HCT116 (cell line): ENCODE data around the gene TOM1L1. TPM values are rescaled to one million over a fixed set of nuclear protein-coding genes. Genes with fewer than 3 reads are reported as not detected.

ENCODE experiments used
- ATAC-seq: fragments of 200-7000 bp; cut with Tn5 transposase; 2 replicates; pipeline ENCODE4 v1.9.1; 2020; ENCODE audit warnings: mild to moderate bottlenecking, moderate library complexity
- BruUV-seq: library from RNA; stranded (reverse); fragments of 400-500 nt; replicated peaks from 2 replicates; lab custom pipeline; 2021; lab: Mats Ljungman, UMichigan
- CTCF ChIA-PET: fragments of 300-600 bp; sonication (Branson Sonifier 250); formaldehyde crosslinking; loops from one replicate; lab custom pipeline; 2021; ENCODE audit warnings: antibody characterized with exemption; lab: Charles Lee
- POLR2A ChIA-PET: fragments of 300-600, 350-600 bp; sonication (Branson Sonifier 250); formaldehyde crosslinking; loops from one replicate; lab custom pipeline; 2021; ENCODE audit warnings: antibody characterized with exemption; lab: Charles Lee
- RAD21 ChIA-PET, 2 experiments: fragments of 300-600 bp; sonication (Branson Sonifier 250); formaldehyde crosslinking; loops; one replicate each; lab custom pipeline; 2023; ENCODE audit warnings: low total read pairs in 2 of 2; ENCODE audit not compliant: uncharacterized antibody in 2 of 2, unreplicated experiment in 2 of 2, low non-redundant PET in 1 of 2; lab: Charles Lee
- DNase-seq: peaks from one replicate; pipeline ENCODE4 v3.0.0-alpha.2; 2010; ENCODE audit warnings: low read depth, low spot score
- H2AFZ ChIP-seq: fragments of 200-600 bp; shearing (Covaris generic), sonication (generic); 2 replicates; pipeline ENCODE4 v1.6.1; 2017; ENCODE audit warnings: low read depth, mixed run types, mixed read lengths, antibody characterized with exemption, low read length; ENCODE audit not compliant: poor library complexity, severe bottlenecking
- H3K27ac ChIP-seq: 2 replicates; pipeline ENCODE4 v1.5.1; 2012; ENCODE audit warnings: low read depth, low read length
- H3K27me3 ChIP-seq: fragments of 200-600 bp; sonication (generic); 2 replicates; pipeline ENCODE4 v1.6.1; 2016; ENCODE audit warnings: mixed run types, low read length, mixed read lengths; ENCODE audit not compliant: insufficient read depth
- H3K36me3 ChIP-seq, 2 experiments: fragments of 200-500 bp in 1 of 2; fragments of 200-600 bp in 1 of 2; sonication (Bioruptor generic) in 1 of 2; sonication (generic) in 1 of 2; 2 replicates each; pipeline versions ENCODE4 v1.5.1 to v1.6.1; 2014 to 2016; ENCODE audit warnings: low read length in 2 of 2, inconsistent platforms in 1 of 2, mixed read lengths in 1 of 2, mixed run types in 1 of 2; ENCODE audit not compliant: insufficient read depth in 2 of 2, control insufficient read depth in 1 of 2
- H3K4me1 ChIP-seq, 2 experiments: fragments of 200-600 bp in 1 of 2; sonication (generic) in 1 of 2; 2 replicates each; pipeline versions ENCODE4 v1.5.1 to v1.6.1; 2012 to 2017; ENCODE audit warnings: low read length in 2 of 2, inconsistent platforms in 1 of 2, mild to moderate bottlenecking in 1 of 2, mixed read lengths in 1 of 2, mixed run types in 1 of 2, moderate library complexity in 1 of 2; ENCODE audit not compliant: insufficient read depth in 2 of 2, control insufficient read depth in 1 of 2
- H3K4me2 ChIP-seq: fragments of 200-600 bp; sonication (generic); 2 replicates; pipeline ENCODE4 v1.6.1; 2017; ENCODE audit warnings: mixed run types, low read length, mixed read lengths
- H3K4me3 ChIP-seq, 2 experiments: fragments of 200-600 bp in 1 of 2; sonication (generic) in 1 of 2; replicated peaks in 1 of 2; 2 replicates each; pipeline ENCODE4 v1.5.1; 2011 to 2016; ENCODE audit warnings: low read length in 2 of 2, control low read depth in 1 of 2, low read depth in 1 of 2, mild to moderate bottlenecking in 1 of 2, mixed read lengths in 1 of 2, mixed run types in 1 of 2
- H3K79me2 ChIP-seq: fragments of 200-600 bp; sonication (generic); 2 replicates; pipeline ENCODE4 v1.6.1; 2017; ENCODE audit warnings: mild to moderate bottlenecking, mixed run types, low read length, moderate library complexity, mixed read lengths; ENCODE audit not compliant: insufficient read depth
- H3K9ac ChIP-seq: fragments of 200-600 bp; sonication (generic); 2 replicates; pipeline ENCODE4 v1.6.1; 2016; ENCODE audit warnings: low read length, mixed read lengths
- H3K9me2 ChIP-seq: fragments of 200-600 bp; sonication (generic), shearing (Covaris generic); 2 replicates; pipeline ENCODE4 v1.6.1; 2017; ENCODE audit warnings: mixed run types, mild to moderate bottlenecking, moderate library complexity; ENCODE audit not compliant: insufficient read depth
- H3K9me3 ChIP-seq, 2 experiments: fragments of 200-500 bp in 1 of 2; fragments of 200-600 bp in 1 of 2; sonication (Bioruptor generic) in 1 of 2; sonication (generic) in 1 of 2; 2 replicates each; pipeline ENCODE4 v1.6.1; 2014 to 2017; ENCODE audit warnings: low read length in 2 of 2, mixed read lengths in 2 of 2, inconsistent platforms in 1 of 2, low read depth in 1 of 2, mild to moderate bottlenecking in 1 of 2, mixed run types in 1 of 2, moderate library complexity in 1 of 2; ENCODE audit not compliant: control insufficient read depth in 1 of 2, insufficient read depth in 1 of 2
- H4K20me1 ChIP-seq: fragments of 200-600 bp; sonication (generic), shearing (Covaris generic); 2 replicates; pipeline ENCODE4 v1.6.1; 2017; ENCODE audit warnings: mixed run types, mild to moderate bottlenecking, moderate library complexity; ENCODE audit not compliant: insufficient read depth
- CEBPB ChIP-seq: IDR thresholded peaks from 2 replicates; pipeline ENCODE4 v1.6.1; 2012; ENCODE audit warnings: low read depth
- EGR1 ChIP-seq: IDR thresholded peaks from 2 replicates; pipeline ENCODE4 v1.6.1; 2012; ENCODE audit warnings: low read depth
- ELF1 ChIP-seq: IDR thresholded peaks from 2 replicates; pipeline ENCODE4 v1.6.1; 2012; ENCODE audit warnings: low read depth, borderline replicate concordance
- EZH2 ChIP-seq: fragments of 200-600 bp; sonication (generic); IDR thresholded peaks from 2 replicates; pipeline ENCODE4 v1.6.1; 2017; ENCODE audit warnings: antibody characterized with exemption, mixed run types
- EZH2phosphoT487 ChIP-seq: fragments of 200-600 bp; IDR thresholded peaks from 2 replicates; pipeline ENCODE4 v1.6.1; 2018; ENCODE audit warnings: antibody characterized with exemption, borderline replicate concordance
- FOSL1 ChIP-seq: IDR thresholded peaks from 2 replicates; pipeline ENCODE4 v1.6.1; 2012; ENCODE audit warnings: low read depth
- JUND ChIP-seq: IDR thresholded peaks from 2 replicates; pipeline ENCODE4 v1.6.1; 2012
- POLR2A ChIP-seq: IDR thresholded peaks from 2 replicates; pipeline ENCODE4 v1.7.0; 2011; ENCODE audit warnings: borderline replicate concordance; ENCODE audit not compliant: insufficient read depth, insufficient read length; ENCODE audit errors: extremely low read depth
- POLR2AphosphoS5 ChIP-seq: IDR thresholded peaks from 2 replicates; pipeline ENCODE4 v1.6.1; 2011; ENCODE audit warnings: mild to moderate bottlenecking, low read depth, low read length, moderate library complexity
- SIN3A ChIP-seq: IDR thresholded peaks from 2 replicates; pipeline ENCODE4 v1.6.1; 2012; ENCODE audit warnings: low read depth
- TCF7L2 ChIP-seq: IDR thresholded peaks from 2 replicates; pipeline ENCODE4 v1.7.0; 2011; ENCODE audit warnings: borderline replicate concordance, inconsistent platforms; ENCODE audit not compliant: insufficient read depth, insufficient read length; ENCODE audit errors: extremely low read depth
- YY1 ChIP-seq: IDR thresholded peaks from 2 replicates; pipeline ENCODE4 v1.6.1; 2011; ENCODE audit warnings: low read length, low read depth, moderate library complexity, mild to moderate bottlenecking; ENCODE audit not compliant: insufficient replicate concordance; ENCODE audit errors: extremely low read depth
- ZFX ChIP-seq: fragments of 450-650 bp; IDR thresholded peaks from 2 replicates; pipeline ENCODE4 v1.6.1; 2017
- ZNF274 ChIP-seq: fragments of 200-500 bp; sonication (Bioruptor generic); IDR thresholded peaks from 2 replicates; pipeline ENCODE4 v1.6.1; 2014; ENCODE audit warnings: mild to moderate bottlenecking, low read depth, low read length, inconsistent platforms
- intact Hi-C: fragments of 100-400 bp; cut with micrococcal nuclease; formaldehyde crosslinking; loops from 2 replicates; pipeline ENCODE4 v1.10.0; 2022
- total RNA-seq: library from RNA; stranded (reverse); gene quantifications from one replicate; pipeline ENCODE4 v1.2.1, GENCODE V29; 2021; ENCODE audit not compliant: unreplicated experiment
- TF ChIP-seq, protein P1 (sequence below): IDR thresholded peaks from 2 replicates; pipeline ENCODE4 v1.6.1; 2012; ENCODE audit warnings: low read depth
- TF ChIP-seq, protein P2 (sequence below), 3 experiments: fragments of 200-600 bp in 1 of 3; sonication (generic) in 1 of 3; IDR thresholded peaks in 2 of 3; conservative IDR thresholded peaks in 1 of 3; 2 replicates each; pipeline ENCODE4 v1.5.1; 2012 to 2017; ENCODE audit warnings: low read depth in 2 of 3, low read length in 2 of 3, antibody characterized with exemption in 1 of 3, borderline replicate concordance in 1 of 3, control low read depth in 1 of 3, mild to moderate bottlenecking in 1 of 3, mixed read lengths in 1 of 3, mixed run types in 1 of 3, moderate library complexity in 1 of 3; ENCODE audit not compliant: insufficient read depth in 1 of 3

Gene TOM1L1
- total RNA-seq, 1 experiment from 2014 or later: 70.8 TPM

DNA sequence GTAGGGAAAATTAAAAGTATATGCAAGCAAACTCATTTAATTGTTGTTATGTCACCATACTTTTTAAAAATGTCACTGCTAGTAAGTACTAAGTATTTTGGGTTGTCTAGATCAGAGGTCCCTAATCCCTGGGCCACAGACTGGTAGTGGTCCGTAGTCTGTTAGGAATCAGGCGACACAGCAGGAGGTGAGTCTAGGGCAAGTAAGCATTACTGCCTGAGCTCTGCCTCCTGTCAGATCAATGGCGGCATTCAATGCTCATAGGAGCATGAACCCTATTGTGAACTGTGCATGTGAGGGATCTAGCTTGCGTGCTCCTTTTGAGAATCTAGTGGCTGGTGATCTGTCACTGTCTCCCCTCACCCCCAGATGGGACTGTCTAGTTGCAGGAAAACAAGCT is 89.5 kb downstream of the TOM1L1 start:
- ChIA-PET POLR2A (no interaction called here), CTCF (interaction anchor here (1.0 to 5.4 kb wide), 3 partner anchors 13 to 524 kb away, joined by 3 to 70 read pairs (median 3); no protein-coding TSS in a partner anchor)
- no TSS peak for BruUV-seq

DNA sequence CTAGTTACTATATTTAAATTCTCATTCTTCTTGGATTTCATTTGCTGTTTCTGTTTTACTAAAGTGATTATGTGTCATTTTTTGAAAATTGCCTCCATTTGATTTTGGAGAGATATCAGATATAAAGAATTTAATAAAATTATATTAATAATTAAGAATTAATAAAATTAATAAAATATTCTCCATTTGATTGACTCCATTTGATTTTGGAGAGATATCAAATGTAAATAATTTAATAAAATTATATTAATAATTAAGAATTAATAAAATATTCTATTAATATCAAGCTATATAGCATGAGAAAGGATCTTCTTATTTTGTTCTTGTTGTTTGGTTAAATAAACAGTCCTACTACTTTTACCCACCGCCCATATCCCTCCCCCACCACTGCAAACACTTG is 90.9 kb downstream of the TOM1L1 start:
- no peaks in the 10 kb centered on the region for H3K4me1 ChIP-seq
- ATAC-seq: no peak
- H3K36me3 ChIP-seq: no peaks in the 10 kb centered on the region
- no TSS peak for BruUV-seq
- no peaks in the 10 kb centered on the region for H3K27me3 ChIP-seq
- intact Hi-C loops: no loop called here
- no peaks in the 10 kb centered on the region for H3K9me3 ChIP-seq
- H3K4me2 ChIP-seq: no peak overlapping the region
- no peak for DNase-seq
- no peaks in the 10 kb centered on the region for H3K79me2 ChIP-seq
- H3K9ac ChIP-seq: no peak overlapping the region
- no peak overlapping the region for H2AFZ ChIP-seq
- no peak overlapping the region for H3K4me3 ChIP-seq
- ChIA-PET RAD21 (interaction anchor here in 1 of 2 experiments (0.7 to 1.3 kb wide), 2 partner anchors 357 to 827 kb away, joined by 3 to 4 read pairs; no protein-coding TSS in a partner anchor), CTCF (interaction anchor here (0.9 to 5.4 kb wide), 9 partner anchors 12 to 523 kb away, joined by 3 to 70 read pairs (median 4); no protein-coding TSS in a partner anchor), POLR2A (no interaction called here)
- H4K20me1 ChIP-seq: no peaks in the 10 kb centered on the region
- H3K27ac ChIP-seq: no peak overlapping the region
- H3K9me2 ChIP-seq: no peaks in the 10 kb centered on the region
- TF ChIP-seq YY1 (no peak), TCF7L2 (no peak), FOSL1 (no peak), POLR2A (no peak), EZH2phosphoT487 (no peak), ZFX (no peak), CEBPB (no peak), JUND (no peak), EGR1 (no peak), EZH2 (no peak), SIN3A (no peak), ELF1 (no peak)
- TF ChIP-seq, protein P1, sequence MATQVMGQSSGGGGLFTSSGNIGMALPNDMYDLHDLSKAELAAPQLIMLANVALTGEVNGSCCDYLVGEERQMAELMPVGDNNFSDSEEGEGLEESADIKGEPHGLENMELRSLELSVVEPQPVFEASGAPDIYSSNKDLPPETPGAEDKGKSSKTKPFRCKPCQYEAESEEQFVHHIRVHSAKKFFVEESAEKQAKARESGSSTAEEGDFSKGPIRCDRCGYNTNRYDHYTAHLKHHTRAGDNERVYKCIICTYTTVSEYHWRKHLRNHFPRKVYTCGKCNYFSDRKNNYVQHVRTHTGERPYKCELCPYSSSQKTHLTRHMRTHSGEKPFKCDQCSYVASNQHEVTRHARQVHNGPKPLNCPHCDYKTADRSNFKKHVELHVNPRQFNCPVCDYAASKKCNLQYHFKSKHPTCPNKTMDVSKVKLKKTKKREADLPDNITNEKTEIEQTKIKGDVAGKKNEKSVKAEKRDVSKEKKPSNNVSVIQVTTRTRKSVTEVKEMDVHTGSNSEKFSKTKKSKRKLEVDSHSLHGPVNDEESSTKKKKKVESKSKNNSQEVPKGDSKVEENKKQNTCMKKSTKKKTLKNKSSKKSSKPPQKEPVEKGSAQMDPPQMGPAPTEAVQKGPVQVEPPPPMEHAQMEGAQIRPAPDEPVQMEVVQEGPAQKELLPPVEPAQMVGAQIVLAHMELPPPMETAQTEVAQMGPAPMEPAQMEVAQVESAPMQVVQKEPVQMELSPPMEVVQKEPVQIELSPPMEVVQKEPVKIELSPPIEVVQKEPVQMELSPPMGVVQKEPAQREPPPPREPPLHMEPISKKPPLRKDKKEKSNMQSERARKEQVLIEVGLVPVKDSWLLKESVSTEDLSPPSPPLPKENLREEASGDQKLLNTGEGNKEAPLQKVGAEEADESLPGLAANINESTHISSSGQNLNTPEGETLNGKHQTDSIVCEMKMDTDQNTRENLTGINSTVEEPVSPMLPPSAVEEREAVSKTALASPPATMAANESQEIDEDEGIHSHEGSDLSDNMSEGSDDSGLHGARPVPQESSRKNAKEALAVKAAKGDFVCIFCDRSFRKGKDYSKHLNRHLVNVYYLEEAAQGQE: no peak

More for the DNA sequence above, 89.5 kb downstream of the TOM1L1 start:
- Histone ChIP-seq H3K27ac (no peak overlapping the region), H3K36me3 (no peaks in the 10 kb centered on the region), H3K4me2 (no peak overlapping the region), H3K9ac (no peak overlapping the region), H4K20me1 (no peaks in the 10 kb centered on the region), H3K79me2 (no peaks in the 10 kb centered on the region), H2AFZ (no peak overlapping the region), H3K9me3 (no peaks in the 10 kb centered on the region), H3K27me3 (no peaks in the 10 kb centered on the region), H3K4me3 (no peak overlapping the region), H3K9me2 (no peaks in the 10 kb centered on the region), H3K4me1 (no peaks in the 10 kb centered on the region)
- DNase-seq: no peak
- RAD21 ChIA-PET: no interaction called here
- intact Hi-C loops: no loop called here
- TF ChIP-seq, protein P2, sequence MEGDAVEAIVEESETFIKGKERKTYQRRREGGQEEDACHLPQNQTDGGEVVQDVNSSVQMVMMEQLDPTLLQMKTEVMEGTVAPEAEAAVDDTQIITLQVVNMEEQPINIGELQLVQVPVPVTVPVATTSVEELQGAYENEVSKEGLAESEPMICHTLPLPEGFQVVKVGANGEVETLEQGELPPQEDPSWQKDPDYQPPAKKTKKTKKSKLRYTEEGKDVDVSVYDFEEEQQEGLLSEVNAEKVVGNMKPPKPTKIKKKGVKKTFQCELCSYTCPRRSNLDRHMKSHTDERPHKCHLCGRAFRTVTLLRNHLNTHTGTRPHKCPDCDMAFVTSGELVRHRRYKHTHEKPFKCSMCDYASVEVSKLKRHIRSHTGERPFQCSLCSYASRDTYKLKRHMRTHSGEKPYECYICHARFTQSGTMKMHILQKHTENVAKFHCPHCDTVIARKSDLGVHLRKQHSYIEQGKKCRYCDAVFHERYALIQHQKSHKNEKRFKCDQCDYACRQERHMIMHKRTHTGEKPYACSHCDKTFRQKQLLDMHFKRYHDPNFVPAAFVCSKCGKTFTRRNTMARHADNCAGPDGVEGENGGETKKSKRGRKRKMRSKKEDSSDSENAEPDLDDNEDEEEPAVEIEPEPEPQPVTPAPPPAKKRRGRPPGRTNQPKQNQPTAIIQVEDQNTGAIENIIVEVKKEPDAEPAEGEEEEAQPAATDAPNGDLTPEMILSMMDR (IDR thresholded peaks at IDR 0.05 in 2 of 3, conservative IDR thresholded peaks at IDR 0.05 in 1 of 3; ENCODE audit: borderline replicate concordance in 1 of 3, insufficient read depth in 1 of 3, low read depth in 2 of 3, low read length in 2 of 3): no peak
- no peak for TF ChIP-seq POLR2AphosphoS5
- no peak for TF ChIP-seq EZH2
- TF ChIP-seq ZNF274: no peak
- no peak for TF ChIP-seq EZH2phosphoT487
- ATAC-seq: no peak
